Vagina (tissue), 2 donors: Measurements from ENCODE around the gene FAM13B. TPM values are rescaled to one million over a fixed set of nuclear protein-coding genes. Genes with fewer than 3 reads are reported as not detected.

Source experiments
- DNase-seq, 2 donors: peaks; one replicate each; pipeline ENCODE4 v3.0.0-alpha.2; 2017; ENCODE audit errors: extremely low spot score in 2 of 2
- H3K27ac ChIP-seq: fragments of 200-600 bp; sonication (generic); one replicate; pipeline ENCODE4 v1.5.1; 2019
- H3K27me3 ChIP-seq: fragments of 200-600 bp; sonication (generic); one replicate; pipeline ENCODE4 v1.5.1; 2019
- H3K36me3 ChIP-seq, 2 donors: fragments of 200-600 bp; sonication (generic); one replicate each; pipeline ENCODE4 v1.5.1; 2017 to 2019
- H3K4me1 ChIP-seq: fragments of 200-600 bp; sonication (generic); one replicate; pipeline ENCODE4 v1.5.1; 2019
- H3K4me3 ChIP-seq, 2 donors: fragments of 200-600 bp; sonication (generic); 1 replicate in 1 of 2; 2 replicates in 1 of 2; pipeline ENCODE4 v1.5.1; 2016 to 2019
- H3K9me3 ChIP-seq: fragments of 200-600 bp; sonication (generic); one replicate; pipeline ENCODE4 v1.5.1; 2019
- POLR2A ChIP-seq, 2 donors: fragments of 450-650 bp; IDR thresholded peaks; one replicate each; pipeline ENCODE4 v1.6.1; 2017; ENCODE audit warnings: antibody characterized with exemption in 2 of 2, mild to moderate bottlenecking in 2 of 2, moderate library complexity in 2 of 2
- POLR2AphosphoS5 ChIP-seq, 2 donors: sonication (generic); formaldehyde crosslinking; IDR thresholded peaks; one replicate each; pipeline ENCODE4 v1.9.0; 2017; ENCODE audit warnings: antibody characterized with exemption in 2 of 2, mild to moderate bottlenecking in 2 of 2, low read depth in 1 of 2; ENCODE audit not compliant: insufficient read depth in 1 of 2
- intact Hi-C: fragments of 100-400 bp; cut with DNase I; formaldehyde crosslinking; loops from one replicate; pipeline ENCODE4 v1.15.1; 2023
- total RNA-seq: library from RNA; depleted of rRNA; stranded (reverse); fragments of >200 nt; gene quantifications from one replicate; pipeline ENCODE4 v1.2.3, GENCODE V29; 2016
- TF ChIP-seq, protein P1 (sequence below), 3 experiments: fragments of 450-650 bp in 2 of 3; fragments of 200-600 bp in 1 of 3; sonication (generic) in 1 of 3; IDR thresholded peaks; one replicate each; pipeline ENCODE4 v1.5.1; 2017 to 2019; ENCODE audit warnings: antibody characterized with exemption in 3 of 3, mild to moderate bottlenecking in 2 of 3, moderate library complexity in 2 of 3

The FAM13B gene
- total RNA-seq, 1 donor from 2014 or later = 44.2 TPM

GRCh38 chr5:137935190-137935589, 97.7 kb downstream of the FAM13B start:
- Histone ChIP-seq H3K27ac (no peak overlapping the region), H3K4me3 (no peak overlapping the region), H3K9me3 (no peaks in the 10 kb centered on the region), H3K4me1 (no peaks in the 10 kb centered on the region), H3K36me3 (peaks cover 0 to 31% of the 10 kb centered on the region in 2 donors), H3K27me3 (no peaks in the 10 kb centered on the region)
- intact Hi-C loops = no loop called here
- TF ChIP-seq, protein P1, sequence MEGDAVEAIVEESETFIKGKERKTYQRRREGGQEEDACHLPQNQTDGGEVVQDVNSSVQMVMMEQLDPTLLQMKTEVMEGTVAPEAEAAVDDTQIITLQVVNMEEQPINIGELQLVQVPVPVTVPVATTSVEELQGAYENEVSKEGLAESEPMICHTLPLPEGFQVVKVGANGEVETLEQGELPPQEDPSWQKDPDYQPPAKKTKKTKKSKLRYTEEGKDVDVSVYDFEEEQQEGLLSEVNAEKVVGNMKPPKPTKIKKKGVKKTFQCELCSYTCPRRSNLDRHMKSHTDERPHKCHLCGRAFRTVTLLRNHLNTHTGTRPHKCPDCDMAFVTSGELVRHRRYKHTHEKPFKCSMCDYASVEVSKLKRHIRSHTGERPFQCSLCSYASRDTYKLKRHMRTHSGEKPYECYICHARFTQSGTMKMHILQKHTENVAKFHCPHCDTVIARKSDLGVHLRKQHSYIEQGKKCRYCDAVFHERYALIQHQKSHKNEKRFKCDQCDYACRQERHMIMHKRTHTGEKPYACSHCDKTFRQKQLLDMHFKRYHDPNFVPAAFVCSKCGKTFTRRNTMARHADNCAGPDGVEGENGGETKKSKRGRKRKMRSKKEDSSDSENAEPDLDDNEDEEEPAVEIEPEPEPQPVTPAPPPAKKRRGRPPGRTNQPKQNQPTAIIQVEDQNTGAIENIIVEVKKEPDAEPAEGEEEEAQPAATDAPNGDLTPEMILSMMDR (IDR thresholded peaks at IDR 0.05) = no peak
- no peak for TF ChIP-seq POLR2A (IDR thresholded peaks at IDR 0.05)
- TF ChIP-seq POLR2AphosphoS5 (IDR thresholded peaks at IDR 0.05; ENCODE audit: insufficient read depth in 1 of 2, low read depth in 1 of 2) = no peak
- no peak for DNase-seq

- H3K36me3 ChIP-seq = peaks cover 0 to 14% of the 10 kb centered on the region in 2 donors
- H3K4me3 ChIP-seq = no peak overlapping the region
- no peaks in the 10 kb centered on the region for H3K9me3 ChIP-seq
- intact Hi-C loops = no loop called here
- H3K27ac ChIP-seq = no peak overlapping the region
- no peaks in the 10 kb centered on the region for H3K27me3 ChIP-seq
- no peak for TF ChIP-seq POLR2A (IDR thresholded peaks at IDR 0.05)
- TF ChIP-seq, protein P1 (IDR thresholded peaks at IDR 0.05) = no peak
- TF ChIP-seq POLR2AphosphoS5 (IDR thresholded peaks at IDR 0.05; ENCODE audit: insufficient read depth in 1 of 2, low read depth in 1 of 2) = no peak
- H3K4me1 ChIP-seq = no peaks in the 10 kb centered on the region
- DNase-seq = no peak
Observed at GRCh38 chr5:137933491-137933911, 99.4 kb downstream of the FAM13B start.

GRCh38 chr5:137932800-137933199, 100.1 kb downstream of the FAM13B start:
- H3K9me3 ChIP-seq = no peaks in the 10 kb centered on the region
- no peak overlapping the region for H3K27ac ChIP-seq
- no peaks in the 10 kb centered on the region for H3K4me1 ChIP-seq
- H3K4me3 ChIP-seq = no peak overlapping the region
- intact Hi-C loops = no loop called here
- DNase-seq = no peak
- TF ChIP-seq POLR2AphosphoS5 (IDR thresholded peaks at IDR 0.05; ENCODE audit: insufficient read depth in 1 of 2, low read depth in 1 of 2) = no peak
- TF ChIP-seq POLR2A (IDR thresholded peaks at IDR 0.05) = no peak
- TF ChIP-seq, protein P1 (IDR thresholded peaks at IDR 0.05) = no peak
- H3K27me3 ChIP-seq = no peaks in the 10 kb centered on the region
- peaks cover 0 to 9% of the 10 kb centered on the region in 2 donors for H3K36me3 ChIP-seq

- no peak for DNase-seq
- TF ChIP-seq, protein P1 (IDR thresholded peaks at IDR 0.05) = no peak
- TF ChIP-seq POLR2A (IDR thresholded peaks at IDR 0.05) (no peak), POLR2AphosphoS5 (IDR thresholded peaks at IDR 0.05; ENCODE audit: insufficient read depth in 1 of 2, low read depth in 1 of 2) (no peak)
- H3K4me1 ChIP-seq = no peaks in the 10 kb centered on the region
- no peaks in the 10 kb centered on the region for H3K27me3 ChIP-seq
- no peak overlapping the region for H3K27ac ChIP-seq
- H3K36me3 ChIP-seq = no peaks in the 10 kb centered on the region
- intact Hi-C loops = no loop called here
- no peaks in the 10 kb centered on the region for H3K9me3 ChIP-seq
- H3K4me3 ChIP-seq = no peak overlapping the region
Observed at GRCh38 chr5:137923856-137924255, 109.0 kb downstream of the FAM13B start.

DNA sequence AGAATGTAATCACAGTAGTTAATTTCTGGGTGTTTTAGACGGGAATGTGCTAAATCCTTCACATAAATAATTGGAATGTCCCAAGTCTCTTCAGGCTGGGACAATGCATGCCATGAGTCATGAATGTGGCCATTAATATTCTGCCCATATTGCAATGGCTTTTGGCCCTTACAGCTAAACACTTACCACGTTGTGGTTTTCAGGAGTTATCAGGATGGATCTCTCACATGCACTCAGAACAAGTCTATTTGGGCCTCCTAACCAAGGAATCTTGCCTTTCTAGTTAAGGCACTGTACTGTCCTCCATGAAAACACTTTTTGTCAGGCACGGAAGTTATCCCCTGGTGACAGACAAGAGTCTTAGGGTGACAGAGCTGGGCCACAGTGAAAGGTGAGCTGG, 110.9 kb downstream of the FAM13B start:
- DNase-seq = no peak
- H3K4me3 ChIP-seq = no peak overlapping the region
- intact Hi-C loops = no loop called here
- H3K27me3 ChIP-seq = no peaks in the 10 kb centered on the region
- TF ChIP-seq, protein P1 (IDR thresholded peaks at IDR 0.05) = no peak
- TF ChIP-seq POLR2AphosphoS5 (IDR thresholded peaks at IDR 0.05; ENCODE audit: insufficient read depth in 1 of 2, low read depth in 1 of 2) (no peak), POLR2A (IDR thresholded peaks at IDR 0.05) (no peak)
- H3K36me3 ChIP-seq = no peaks in the 10 kb centered on the region
- no peak overlapping the region for H3K27ac ChIP-seq
- no peaks in the 10 kb centered on the region for H3K4me1 ChIP-seq
- no peaks in the 10 kb centered on the region for H3K9me3 ChIP-seq
